H1 (cell line): ENCODE results near the gene CYP2W1. TPM values are rescaled to one million over a fixed set of nuclear protein-coding genes. Genes with fewer than 3 reads are reported as not detected.

Experiments used
- CTCF ChIA-PET: fragments of 300-600 bp; sonication (Branson Sonifier 250); formaldehyde crosslinking; loops from one replicate; lab custom pipeline; 2021; ENCODE audit not compliant: partially characterized antibody; lab: Charles Lee
- POLR2A ChIA-PET: fragments of 300-600 bp; sonication (Branson Sonifier 250); formaldehyde crosslinking; loops from one replicate; lab custom pipeline; 2021; ENCODE audit warnings: inconsistent platforms; ENCODE audit not compliant: partially characterized antibody; lab: Charles Lee
- DNase-seq, 2 experiments: peaks; one replicate each; pipeline versions ENCODE4 v3.0.0 to v3.0.0-alpha.2; 2010 to 2022; ENCODE audit warnings: low spot score in 2 of 2, low read depth in 1 of 2, mixed read lengths in 1 of 2
- FAIRE-seq: peaks from 2 replicates; lab custom pipeline; 2011; peaks lifted over from hg19 to GRCh38; lab: Jason Lieb, UNC
- H2AFZ ChIP-seq: 2 replicates; pipeline ENCODE4 v1.8.1; 2012; ENCODE audit warnings: low read length, inconsistent platforms
- H2AK5ac ChIP-seq: 2 replicates; pipeline ENCODE4 v1.6.1; 2013; ENCODE audit warnings: low read depth, low read length
- H2BK120ac ChIP-seq: replicated peaks from 2 replicates; pipeline ENCODE3; 2013; ENCODE audit warnings: low read depth, low read length, inconsistent platforms
- H2BK12ac ChIP-seq: 2 replicates; pipeline ENCODE4 v1.6.1; 2013; ENCODE audit warnings: low read depth, low read length
- H2BK15ac ChIP-seq: 2 replicates; pipeline ENCODE4 v1.6.1; 2013; ENCODE audit warnings: low read length
- H2BK20ac ChIP-seq: 2 replicates; pipeline ENCODE4 v1.6.1; 2013; ENCODE audit warnings: low read length
- H2BK5ac ChIP-seq: 2 replicates; pipeline ENCODE4 v1.6.1; 2013; ENCODE audit warnings: low read depth, low read length
- H3K14ac ChIP-seq: 2 replicates; pipeline ENCODE4 v1.6.1; 2013; ENCODE audit warnings: inconsistent platforms; ENCODE audit not compliant: insufficient read length
- H3K18ac ChIP-seq: 2 replicates; pipeline ENCODE4 v1.6.1; 2013; ENCODE audit warnings: low read length; ENCODE audit errors: extremely low read depth
- H3K23ac ChIP-seq: 2 replicates; pipeline ENCODE4 v1.6.1; 2013; ENCODE audit warnings: inconsistent platforms; ENCODE audit not compliant: insufficient read length
- H3K23me2 ChIP-seq: 2 replicates; pipeline ENCODE4 v1.6.1; 2013; ENCODE audit warnings: low read depth, low read length
- H3K27ac ChIP-seq: 2 replicates; pipeline ENCODE4 v1.6.1; 2011; ENCODE audit warnings: low read depth, low read length, inconsistent platforms
- H3K27me3 ChIP-seq, 4 experiments: replicated peaks in 1 of 4; 1 replicate in 1 of 4; 2 replicates in 3 of 4; pipeline versions ENCODE4 v1.6.1 to v1.8.1; 2011 to 2013; ENCODE audit warnings: low read length in 3 of 4, mild to moderate bottlenecking in 3 of 4, inconsistent platforms in 2 of 4, mixed read lengths in 2 of 4, moderate library complexity in 1 of 4; ENCODE audit not compliant: control insufficient read depth in 3 of 4, insufficient read depth in 3 of 4; ENCODE audit errors: extremely low read depth in 1 of 4
- H3K36me3 ChIP-seq, 4 experiments: 2 replicates each; pipeline versions ENCODE4 v1.6.1 to v1.8.1; 2011 to 2013; ENCODE audit warnings: mild to moderate bottlenecking in 4 of 4, low read length in 3 of 4, moderate library complexity in 2 of 4, control low read depth in 1 of 4, inconsistent platforms in 1 of 4; ENCODE audit not compliant: insufficient read depth in 4 of 4, control insufficient read depth in 2 of 4
- H3K4ac ChIP-seq: replicated peaks from 2 replicates; pipeline ENCODE3; 2013; ENCODE audit warnings: low read length, low read depth, mixed read lengths, inconsistent platforms; ENCODE audit not compliant: insufficient read length
- H3K4me1 ChIP-seq, 4 experiments: replicated peaks in 1 of 4; 1 replicate in 1 of 4; 2 replicates in 3 of 4; pipeline versions ENCODE4 v1.6.1 to v1.8.1; 2011 to 2013; ENCODE audit warnings: low read length in 3 of 4, inconsistent platforms in 2 of 4, mixed read lengths in 1 of 4; ENCODE audit not compliant: insufficient read depth in 4 of 4, control insufficient read depth in 3 of 4
- H3K4me2 ChIP-seq, 2 experiments: 2 replicates each; pipeline versions ENCODE4 v1.6.1 to v1.8.1; 2011 to 2013; ENCODE audit warnings: low read depth in 2 of 2, low read length in 2 of 2, control low read depth in 1 of 2, inconsistent platforms in 1 of 2, mild to moderate bottlenecking in 1 of 2; ENCODE audit not compliant: insufficient read depth in 1 of 2
- H3K4me3 ChIP-seq, 4 experiments: fragments of 200-600, 300-600 bp in 1 of 4; sonication (generic), shearing (Covaris generic), sonication (Bioruptor Twin) in 1 of 4; 2 replicates each; pipeline versions ENCODE4 v1.5.1 to v1.8.1; 2011 to 2016; ENCODE audit warnings: low read length in 4 of 4, low read depth in 3 of 4, control low read depth in 2 of 4, inconsistent platforms in 2 of 4, mild to moderate bottlenecking in 2 of 4, mixed read lengths in 1 of 4, moderate library complexity in 1 of 4; ENCODE audit not compliant: insufficient read depth in 2 of 4; ENCODE audit errors: extremely low read depth in 1 of 4
- H3K56ac ChIP-seq: replicated peaks from 2 replicates; pipeline ENCODE3; 2013; ENCODE audit warnings: low read depth, mild to moderate bottlenecking, mixed read lengths, low read length, inconsistent platforms; ENCODE audit not compliant: insufficient read length
- H3K79me1 ChIP-seq: 2 replicates; pipeline ENCODE4 v1.6.1; 2013; ENCODE audit warnings: low read depth, low read length, control low read depth
- H3K79me2 ChIP-seq, 2 experiments: 2 replicates each; pipeline versions ENCODE4 v1.6.1 to v1.8.1; 2012 to 2013; ENCODE audit warnings: low read length in 2 of 2, mild to moderate bottlenecking in 2 of 2, inconsistent platforms in 1 of 2; ENCODE audit not compliant: insufficient read depth in 2 of 2, control insufficient read depth in 1 of 2
- H3K9ac ChIP-seq, 4 experiments: replicated peaks in 1 of 4; 1 replicate in 1 of 4; 2 replicates in 3 of 4; pipeline versions ENCODE4 v1.6.1 to v1.8.1; 2011 to 2013; ENCODE audit warnings: low read depth in 3 of 4, low read length in 3 of 4, control low read depth in 2 of 4, mild to moderate bottlenecking in 2 of 4, moderate library complexity in 2 of 4, inconsistent platforms in 1 of 4; ENCODE audit errors: extremely low read depth in 1 of 4
- H3K9me3 ChIP-seq, 2 experiments: 2 replicates each; pipeline versions ENCODE4 v1.6.1 to v1.8.1; 2012 to 2013; ENCODE audit warnings: mild to moderate bottlenecking in 2 of 2, moderate library complexity in 2 of 2, control low read depth in 1 of 2, inconsistent platforms in 1 of 2, low read depth in 1 of 2, low read length in 1 of 2, mixed read lengths in 1 of 2; ENCODE audit not compliant: insufficient read depth in 2 of 2
- H4K20me1 ChIP-seq, 2 experiments: replicated peaks in 1 of 2; 2 replicates each; pipeline versions ENCODE3 to v1.8.1; 2011 to 2013; ENCODE audit warnings: inconsistent platforms in 2 of 2, low read length in 2 of 2, mild to moderate bottlenecking in 1 of 2; ENCODE audit not compliant: insufficient read depth in 2 of 2, control insufficient read depth in 1 of 2
- H4K5ac ChIP-seq: 2 replicates; pipeline ENCODE4 v1.6.1; 2013; ENCODE audit warnings: low read length, low read depth, mixed read lengths, inconsistent platforms; ENCODE audit not compliant: insufficient read length
- H4K8ac ChIP-seq: 2 replicates; pipeline ENCODE4 v1.8.0; 2013; ENCODE audit warnings: mild to moderate bottlenecking, moderate library complexity, low read length, inconsistent platforms; ENCODE audit not compliant: insufficient read depth; ENCODE audit errors: extremely low read depth
- H4K91ac ChIP-seq: replicated peaks from 2 replicates; pipeline ENCODE3; 2013; ENCODE audit warnings: low read length, mixed read lengths, inconsistent platforms; ENCODE audit not compliant: insufficient read length
- BACH1 ChIP-seq: IDR thresholded peaks from 2 replicates; pipeline ENCODE4 v1.6.1; 2012; ENCODE audit warnings: low read length, improper control_type of control experiment
- CHD2 ChIP-seq: IDR thresholded peaks from 2 replicates; pipeline ENCODE4 v1.6.1; 2012; ENCODE audit warnings: low read length, improper control_type of control experiment
- GTF2F1 ChIP-seq: IDR thresholded peaks from 2 replicates; pipeline ENCODE4 v1.6.1; 2012; ENCODE audit warnings: low read depth, low read length, improper control_type of control experiment, borderline replicate concordance
- HDAC6 ChIP-seq: IDR thresholded peaks from one replicate; pipeline ENCODE4 v1.7.1; 2012; ENCODE audit warnings: low read depth, mild to moderate bottlenecking, inconsistent platforms, low read length, moderate library complexity
- POU5F1 ChIP-seq: IDR thresholded peaks from 2 replicates; pipeline ENCODE4 v1.6.1; 2011; ENCODE audit warnings: low read depth, mild to moderate bottlenecking, low read length, moderate library complexity
- RXRA ChIP-seq: IDR thresholded peaks from 2 replicates; pipeline ENCODE4 v1.6.1; 2011; ENCODE audit warnings: low read depth, mild to moderate bottlenecking, low read length, moderate library complexity; ENCODE audit not compliant: insufficient read depth
- SRF ChIP-seq: IDR thresholded peaks from 2 replicates; pipeline ENCODE4 v1.6.1; 2011; ENCODE audit warnings: mild to moderate bottlenecking, low read depth, low read length, moderate library complexity
- WGBS, 2 experiments: shearing (Covaris generic) in 1 of 2; methylation state at CpG; one replicate each; pipeline versions ENCODE4 v1.1.6 to v1.1.7; 2013 to 2015; ENCODE audit warnings: low lambda C conversion rate in 2 of 2, mixed read lengths in 2 of 2, inconsistent platforms in 1 of 2, low coverage in 1 of 2, missing lambda C conversion rate in 1 of 2; ENCODE audit not compliant: insufficient replicate concordance in 2 of 2, insufficient coverage in 1 of 2, insufficient read length in 1 of 2; ENCODE audit errors: extremely low coverage in 1 of 2, missing lambda C conversion rate in 1 of 2; 5-methylcytosine and 5-hydroxymethylcytosine counted together
- polyA plus RNA-seq, 7 experiments: library from polyadenylated mRNA; depleted of rRNA in 3 of 7; stranded (reverse) in 5 of 7; unstranded in 2 of 7; fragments of >200 nt in 5 of 7; fragments of 200-250 nt in 2 of 7; gene quantifications; 1 replicate in 5 of 7; 2 replicates in 1 of 7; 4 replicates in 1 of 7; pipeline versions ENCODE4 v1.2.1 to v1.2.3, GENCODE V29; 2011 to 2013; ENCODE audit warnings: missing spikeins in 2 of 7, mixed read lengths in 2 of 7
- total RNA-seq: library from RNA; stranded (reverse); fragmentation: NEBNext Ultra II Directional; extraction: Animal tissue kit (Norgen Biotek cat#: 25700); gene quantifications from 2 replicates; pipeline ENCODE4 v1.2.1, GENCODE V29; 2021
- TF ChIP-seq, protein P1 (sequence below): IDR thresholded peaks from 2 replicates; pipeline ENCODE4 v1.6.1; 2012; ENCODE audit warnings: low read length, inconsistent platforms
- TF ChIP-seq, protein P2 (sequence below): IDR thresholded peaks from 2 replicates; pipeline ENCODE4 v1.6.1; 2011; ENCODE audit warnings: low read length, improper control_type of control experiment
- TF ChIP-seq, protein P3 (sequence below): IDR thresholded peaks from 2 replicates; pipeline ENCODE4 v1.6.1; 2012; ENCODE audit warnings: inconsistent platforms
- TF ChIP-seq, protein P4 (sequence below): IDR thresholded peaks from 2 replicates; pipeline ENCODE4 v1.6.1; 2012; ENCODE audit warnings: inconsistent platforms

Gene CYP2W1
- total and polyA plus RNA-seq, 2 of the 8 experiments (the other 6 are each of a cell fraction or from before 2014, with no cell fraction given): not detected

DNA sequence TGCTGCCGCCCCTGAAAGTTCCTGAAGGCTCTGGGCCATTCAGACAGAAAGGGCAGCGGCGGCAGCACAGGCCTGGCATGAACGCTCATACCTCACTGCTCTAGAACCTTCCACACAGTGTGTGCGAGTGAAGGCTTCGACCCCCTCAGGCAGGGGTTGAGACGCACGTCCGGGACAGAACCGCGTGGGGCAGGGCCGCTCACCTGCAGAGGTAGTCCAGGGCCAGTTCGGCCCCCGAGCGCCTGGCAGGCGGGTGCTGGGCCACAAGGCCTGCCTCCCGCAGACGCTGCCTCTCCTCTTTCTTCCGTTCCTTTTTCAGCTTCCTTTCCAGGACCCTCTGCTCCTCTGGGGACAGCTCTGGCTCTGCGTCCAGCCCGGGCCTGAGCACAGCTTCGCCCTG is 26.8 kb downstream of the CYP2W1 start:
- H2BK12ac ChIP-seq: no peak overlapping the region
- FAIRE-seq: no peak
- DNase-seq: no peak
- H3K18ac ChIP-seq: no peak overlapping the region
- H3K23me2 ChIP-seq: peaks cover 8% of the 10 kb centered on the region; the same call in 1 of the 2 replicates
- no peak overlapping the region for H4K91ac ChIP-seq
- no peak overlapping the region for H2BK120ac ChIP-seq
- no peaks in the 10 kb centered on the region for H3K27me3 ChIP-seq
- no peak overlapping the region for H3K4me2 ChIP-seq
- H2BK5ac ChIP-seq: no peak overlapping the region
- H3K56ac ChIP-seq: no peak overlapping the region
- peaks cover 0 to 3% of the 10 kb centered on the region in 2 experiments; a peak in 1 of 4 replicates for H3K79me2 ChIP-seq
- H3K79me1 ChIP-seq: peaks cover 7% of the 10 kb centered on the region
- H2BK15ac ChIP-seq: no peak overlapping the region
- H2AK5ac ChIP-seq: no peak overlapping the region
- H4K8ac ChIP-seq: no peak overlapping the region
- peaks cover 0 to 8% (median 0%) of the 10 kb centered on the region in 4 experiments; a peak in 3 of 8 replicates for H3K36me3 ChIP-seq
- no peak overlapping the region for H3K4ac ChIP-seq
- H3K9ac ChIP-seq: 0 out of 7 replicates have a peak overlapping the region, but pooled peaks of 1 of the 4 experiments have one; percentile 5
- no peak overlapping the region for H2BK20ac ChIP-seq
- no peaks in the 10 kb centered on the region; a peak in 1 of 4 replicates for H3K9me3 ChIP-seq
- no peak overlapping the region for H2AFZ ChIP-seq
- no peaks in the 10 kb centered on the region for H3K4me1 ChIP-seq
- ChIA-PET CTCF (no interaction called here), POLR2A (no interaction called here)
- no peak overlapping the region for H3K4me3 ChIP-seq
- no peak overlapping the region for H3K14ac ChIP-seq
- peaks cover 3 to 11% of the 10 kb centered on the region in 2 experiments for H4K20me1 ChIP-seq
- no peak overlapping the region for H3K27ac ChIP-seq
- H3K23ac ChIP-seq: no peak overlapping the region
- H4K5ac ChIP-seq: no peak overlapping the region
- 96% methylated on average over 19 of the region's 22 CpGs; no CpG with 5 or more reads in 1 of the 2 experiments for WGBS, 2 experiments
- TF ChIP-seq RXRA (no peak), CHD2 (no peak), HDAC6 (no peak), POU5F1 (no peak), BACH1 (no peak), SRF (no peak), GTF2F1 (no peak)
- TF ChIP-seq, protein P1, sequence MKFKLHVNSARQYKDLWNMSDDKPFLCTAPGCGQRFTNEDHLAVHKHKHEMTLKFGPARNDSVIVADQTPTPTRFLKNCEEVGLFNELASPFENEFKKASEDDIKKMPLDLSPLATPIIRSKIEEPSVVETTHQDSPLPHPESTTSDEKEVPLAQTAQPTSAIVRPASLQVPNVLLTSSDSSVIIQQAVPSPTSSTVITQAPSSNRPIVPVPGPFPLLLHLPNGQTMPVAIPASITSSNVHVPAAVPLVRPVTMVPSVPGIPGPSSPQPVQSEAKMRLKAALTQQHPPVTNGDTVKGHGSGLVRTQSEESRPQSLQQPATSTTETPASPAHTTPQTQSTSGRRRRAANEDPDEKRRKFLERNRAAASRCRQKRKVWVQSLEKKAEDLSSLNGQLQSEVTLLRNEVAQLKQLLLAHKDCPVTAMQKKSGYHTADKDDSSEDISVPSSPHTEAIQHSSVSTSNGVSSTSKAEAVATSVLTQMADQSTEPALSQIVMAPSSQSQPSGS: no peak
- TF ChIP-seq, protein P2, sequence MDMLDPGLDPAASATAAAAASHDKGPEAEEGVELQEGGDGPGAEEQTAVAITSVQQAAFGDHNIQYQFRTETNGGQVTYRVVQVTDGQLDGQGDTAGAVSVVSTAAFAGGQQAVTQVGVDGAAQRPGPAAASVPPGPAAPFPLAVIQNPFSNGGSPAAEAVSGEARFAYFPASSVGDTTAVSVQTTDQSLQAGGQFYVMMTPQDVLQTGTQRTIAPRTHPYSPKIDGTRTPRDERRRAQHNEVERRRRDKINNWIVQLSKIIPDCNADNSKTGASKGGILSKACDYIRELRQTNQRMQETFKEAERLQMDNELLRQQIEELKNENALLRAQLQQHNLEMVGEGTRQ: no peak
- TF ChIP-seq, protein P3, sequence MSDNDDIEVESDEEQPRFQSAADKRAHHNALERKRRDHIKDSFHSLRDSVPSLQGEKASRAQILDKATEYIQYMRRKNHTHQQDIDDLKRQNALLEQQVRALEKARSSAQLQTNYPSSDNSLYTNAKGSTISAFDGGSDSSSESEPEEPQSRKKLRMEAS: no peak
- TF ChIP-seq, protein P4, sequence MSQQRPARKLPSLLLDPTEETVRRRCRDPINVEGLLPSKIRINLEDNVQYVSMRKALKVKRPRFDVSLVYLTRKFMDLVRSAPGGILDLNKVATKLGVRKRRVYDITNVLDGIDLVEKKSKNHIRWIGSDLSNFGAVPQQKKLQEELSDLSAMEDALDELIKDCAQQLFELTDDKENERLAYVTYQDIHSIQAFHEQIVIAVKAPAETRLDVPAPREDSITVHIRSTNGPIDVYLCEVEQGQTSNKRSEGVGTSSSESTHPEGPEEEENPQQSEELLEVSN: no peak
